ENCODE measurements around the gene FCHSD2.

FCHSD2 gene

GRCh38 chr11:72940417-72940816 is 201.7 kb downstream of the FCHSD2 start:
- TF ChIP-seq PKNOX1 (IDR thresholded peaks at IDR 0.05) (no peak), SP1 (IDR thresholded peaks at IDR 0.05) (no peak), TARDBP (IDR thresholded peaks at IDR 0.05) (no peak), ARNT (IDR thresholded peaks at IDR 0.05) (no peak), ELF4 (IDR thresholded peaks at IDR 0.05) (no peak), L3MBTL2 (conservative IDR thresholded peaks at IDR 0.05) (no peak), BHLHE40 (IDR thresholded peaks at IDR 0.05; ENCODE audit: borderline replicate concordance) (no peak), FOXA1 (IDR thresholded peaks at IDR 0.05) (no peak), NFRKB (IDR thresholded peaks at IDR 0.05) (no peak), HDGF (IDR thresholded peaks at IDR 0.05; ENCODE audit: borderline replicate concordance) (no peak), FOXM1 (IDR thresholded peaks at IDR 0.05; ENCODE audit: borderline replicate concordance) (no peak), CTBP1 (IDR thresholded peaks at IDR 0.05; ENCODE audit: borderline replicate concordance) (no peak), FOXK2 (IDR thresholded peaks at IDR 0.05) (no peak), ZNF384 (IDR thresholded peaks at IDR 0.05) (no peak), SUZ12 (IDR thresholded peaks at IDR 0.05) (no peak), LEF1 (IDR thresholded peaks at IDR 0.05; ENCODE audit: borderline replicate concordance) (no peak)
- CTCF ChIA-PET = no interaction called here
- POLR2A ChIA-PET = no interaction called here
- DNase-seq (ENCODE audit: extremely low spot score) = no peak

GRCh38 chr11:72939031-72939430 is 203.1 kb downstream of the FCHSD2 start:
- DNase-seq (ENCODE audit: extremely low spot score) = no peak
- ChIA-PET POLR2A (no interaction called here), CTCF (no interaction called here)
- TF ChIP-seq FOXM1 (IDR thresholded peaks at IDR 0.05; ENCODE audit: borderline replicate concordance) (no peak), ZNF384 (IDR thresholded peaks at IDR 0.05) (no peak), SP1 (IDR thresholded peaks at IDR 0.05) (no peak), BHLHE40 (IDR thresholded peaks at IDR 0.05; ENCODE audit: borderline replicate concordance) (no peak), FOXA1 (IDR thresholded peaks at IDR 0.05) (no peak), ELF4 (IDR thresholded peaks at IDR 0.05) (no peak), L3MBTL2 (conservative IDR thresholded peaks at IDR 0.05) (no peak), ARNT (IDR thresholded peaks at IDR 0.05) (no peak), NFRKB (IDR thresholded peaks at IDR 0.05) (no peak), PKNOX1 (IDR thresholded peaks at IDR 0.05) (no peak), HDGF (IDR thresholded peaks at IDR 0.05; ENCODE audit: borderline replicate concordance) (no peak), LEF1 (IDR thresholded peaks at IDR 0.05; ENCODE audit: borderline replicate concordance) (no peak), CTBP1 (IDR thresholded peaks at IDR 0.05; ENCODE audit: borderline replicate concordance) (no peak), SUZ12 (IDR thresholded peaks at IDR 0.05) (no peak), FOXK2 (IDR thresholded peaks at IDR 0.05) (no peak), TARDBP (IDR thresholded peaks at IDR 0.05) (no peak)

GRCh38 chr11:72937439-72937838 is 204.7 kb downstream of the FCHSD2 start:
- no peak for DNase-seq (ENCODE audit: extremely low spot score)
- TF ChIP-seq LEF1 (IDR thresholded peaks at IDR 0.05; ENCODE audit: borderline replicate concordance) = no peak
- no peak for TF ChIP-seq SP1 (IDR thresholded peaks at IDR 0.05)
- TF ChIP-seq PKNOX1 (IDR thresholded peaks at IDR 0.05) = no peak
- no peak for TF ChIP-seq HDGF (IDR thresholded peaks at IDR 0.05; ENCODE audit: borderline replicate concordance)
- no peak for TF ChIP-seq L3MBTL2 (conservative IDR thresholded peaks at IDR 0.05)
- TF ChIP-seq TARDBP (IDR thresholded peaks at IDR 0.05) = no peak
- TF ChIP-seq NFRKB (IDR thresholded peaks at IDR 0.05) = no peak
- TF ChIP-seq ARNT (IDR thresholded peaks at IDR 0.05) = no peak
- TF ChIP-seq FOXK2 (IDR thresholded peaks at IDR 0.05) = no peak
- no peak for TF ChIP-seq ELF4 (IDR thresholded peaks at IDR 0.05)
- ChIA-PET CTCF (no interaction called here), POLR2A (no interaction called here)

- TF ChIP-seq L3MBTL2 (conservative IDR thresholded peaks at IDR 0.05) (no peak), FOXM1 (IDR thresholded peaks at IDR 0.05; ENCODE audit: borderline replicate concordance) (no peak), TARDBP (IDR thresholded peaks at IDR 0.05) (no peak), FOXA1 (IDR thresholded peaks at IDR 0.05) (no peak), ARNT (IDR thresholded peaks at IDR 0.05) (no peak), ELF4 (IDR thresholded peaks at IDR 0.05) (no peak), FOXK2 (IDR thresholded peaks at IDR 0.05) (no peak), SP1 (IDR thresholded peaks at IDR 0.05) (no peak), SUZ12 (IDR thresholded peaks at IDR 0.05) (no peak), CTBP1 (IDR thresholded peaks at IDR 0.05; ENCODE audit: borderline replicate concordance) (no peak), PKNOX1 (IDR thresholded peaks at IDR 0.05) (no peak), HDGF (IDR thresholded peaks at IDR 0.05; ENCODE audit: borderline replicate concordance) (no peak)
- POLR2A ChIA-PET = no interaction called here
- DNase-seq (ENCODE audit: extremely low spot score) = no peak
- CTCF ChIA-PET = no interaction called here
Observed at GRCh38 chr11:72935700-72936099, 206.4 kb downstream of the FCHSD2 start.

GRCh38 chr11:72932132-72932570 is 210.0 kb downstream of the FCHSD2 start:
- no peak for DNase-seq (ENCODE audit: extremely low spot score)
- no peak for TF ChIP-seq BHLHE40 (IDR thresholded peaks at IDR 0.05; ENCODE audit: borderline replicate concordance)
- ChIA-PET POLR2A (no interaction called here), CTCF (no interaction called here)

- CTCF ChIA-PET = interaction anchor here (0.9 kb wide), 2 partner anchors 212 to 323 kb away, joined by 3 read pairs; partner anchors contain the start of gene FCHSD2
- TF ChIP-seq L3MBTL2 (conservative IDR thresholded peaks at IDR 0.05) (no peak), SUZ12 (IDR thresholded peaks at IDR 0.05) (no peak), ELF4 (IDR thresholded peaks at IDR 0.05) (no peak)
- POLR2A ChIA-PET = no interaction called here
- DNase-seq (ENCODE audit: extremely low spot score) = peak; percentile 60
Observed at GRCh38 chr11:72930008-72930407, 212.1 kb downstream of the FCHSD2 start.
